Left ventricle myocardium inferior (tissue), 1 donor: ENCODE results near the gene CA10. TPM values are rescaled to one million over a fixed set of nuclear protein-coding genes. Genes with fewer than 3 reads are reported as not detected.

ENCODE experiments used
- DNase-seq: peaks from one replicate; pipeline ENCODE4 v3.0.0-alpha.2; 2020
- H3K27ac ChIP-seq: fragments of 200-600 bp; replicated peaks from 2 replicates; pipeline ENCODE4 v1.8.0; 2021
- H3K27me3 ChIP-seq: fragments of 200-600 bp; 2 replicates; pipeline ENCODE4 v1.8.0; 2021; ENCODE audit warnings: low read depth
- H3K36me3 ChIP-seq: fragments of 200-600 bp; 2 replicates; pipeline ENCODE4 v1.8.0; 2021
- H3K4me1 ChIP-seq: fragments of 200-600 bp; 2 replicates; pipeline ENCODE4 v1.8.0; 2021
- H3K4me3 ChIP-seq: fragments of 200-600 bp; 2 replicates; pipeline ENCODE4 v1.8.0; 2021; ENCODE audit warnings: mild to moderate bottlenecking, moderate library complexity
- H3K9me3 ChIP-seq: fragments of 200-600 bp; replicated peaks from 2 replicates; pipeline ENCODE4 v1.8.0; 2021
- CTCF ChIP-seq: fragments of 200-600 bp; IDR thresholded peaks from 2 replicates; pipeline ENCODE4 v1.8.0; 2021; ENCODE audit warnings: antibody characterized with exemption, mild to moderate bottlenecking, borderline replicate concordance
- intact Hi-C: fragments of 100-400 bp; cut with micrococcal nuclease; formaldehyde crosslinking; loops from one replicate; pipeline ENCODE4 v1.11.0; 2022
- total RNA-seq: library from RNA; stranded (reverse); fragmentation: NEBNext Ultra II Directional; extraction: Animal tissue kit (Norgen Biotek cat#: 25700); gene quantifications from one replicate; pipeline ENCODE4 v1.2.1, GENCODE V29; 2021
- donor health status: DM: no; HTN: yes; CAD: no; lungs with severe emphysema.

Gene CA10
- total RNA-seq, 1 donor from 2014 or later = not detected

GRCh38 chr17:51793686-51794085 is 364.8 kb downstream of the CA10 start:
- TF ChIP-seq CTCF = no peak

GRCh38 chr17:51778842-51779241 is 379.7 kb downstream of the CA10 start:
- Histone ChIP-seq H3K27me3 (peaks cover 7% of the 10 kb centered on the region), H3K27ac (no peak overlapping the region), H3K4me3 (no peak overlapping the region), H3K4me1 (no peaks in the 10 kb centered on the region), H3K9me3 (peaks cover 9% of the 10 kb centered on the region), H3K36me3 (no peaks in the 10 kb centered on the region)
- intact Hi-C loops = no loop called here
- no peak for DNase-seq
- TF ChIP-seq CTCF = no peak

More at GRCh38 chr17:51793686-51794085, 364.8 kb downstream of the CA10 start:
- Histone ChIP-seq H3K27ac (no peak overlapping the region), H3K4me3 (no peak overlapping the region), H3K4me1 (no peaks in the 10 kb centered on the region), H3K9me3 (no peaks in the 10 kb centered on the region), H3K36me3 (no peaks in the 10 kb centered on the region), H3K27me3 (peaks cover 25% of the 10 kb centered on the region)
- intact Hi-C loops = no loop called here
- DNase-seq = no peak

- Histone ChIP-seq H3K36me3 (no peaks in the 10 kb centered on the region), H3K27ac (no peak overlapping the region), H3K4me3 (no peak overlapping the region), H3K4me1 (no peaks in the 10 kb centered on the region), H3K27me3 (peaks cover 14% of the 10 kb centered on the region), H3K9me3 (no peaks in the 10 kb centered on the region)
- DNase-seq = no peak
- TF ChIP-seq CTCF = no peak
- intact Hi-C loops = no loop called here
Measured at GRCh38 chr17:51770027-51770759, 388.3 kb downstream of the CA10 start.

GRCh38 chr17:51769231-51769630 is 389.3 kb downstream of the CA10 start:
- Histone ChIP-seq H3K4me3 (no peak overlapping the region), H3K27ac (no peak overlapping the region), H3K9me3 (no peaks in the 10 kb centered on the region), H3K27me3 (peaks cover 18% of the 10 kb centered on the region), H3K4me1 (no peaks in the 10 kb centered on the region), H3K36me3 (no peaks in the 10 kb centered on the region)
- intact Hi-C loops = no loop called here
- no peak for DNase-seq
- no peak for TF ChIP-seq CTCF

GRCh38 chr17:51768706-51769105 is 389.8 kb downstream of the CA10 start:
- intact Hi-C loops = no loop called here
- no peak for TF ChIP-seq CTCF
- no peaks in the 10 kb centered on the region for H3K36me3 ChIP-seq

More at GRCh38 chr17:51768706-51769105, 389.8 kb downstream of the CA10 start:
- DNase-seq = no peak
- Histone ChIP-seq H3K4me3 (no peak overlapping the region), H3K9me3 (no peaks in the 10 kb centered on the region), H3K4me1 (no peaks in the 10 kb centered on the region), H3K27ac (no peak overlapping the region), H3K27me3 (peaks cover 21% of the 10 kb centered on the region)
